Suppressor macrophage treated with lipopolysaccharide for 4 hours (primary cell): ENCODE data around the gene TMBIM1.

ENCODE experiments used
- DNase-seq: peaks from one replicate; pipeline ENCODE4 v3.0.0-alpha.2; 2020

TMBIM1 gene, protein sequence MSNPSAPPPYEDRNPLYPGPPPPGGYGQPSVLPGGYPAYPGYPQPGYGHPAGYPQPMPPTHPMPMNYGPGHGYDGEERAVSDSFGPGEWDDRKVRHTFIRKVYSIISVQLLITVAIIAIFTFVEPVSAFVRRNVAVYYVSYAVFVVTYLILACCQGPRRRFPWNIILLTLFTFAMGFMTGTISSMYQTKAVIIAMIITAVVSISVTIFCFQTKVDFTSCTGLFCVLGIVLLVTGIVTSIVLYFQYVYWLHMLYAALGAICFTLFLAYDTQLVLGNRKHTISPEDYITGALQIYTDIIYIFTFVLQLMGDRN

GRCh38 chr2:218292048-218293014 is at the start of gene TMBIM1:
TMBIM1 (minus strand) TSS chr2:218292503; CDS start chr2:218282141, 10,362 bp downstream.
- DNase-seq: peak; percentile 93

DNA sequence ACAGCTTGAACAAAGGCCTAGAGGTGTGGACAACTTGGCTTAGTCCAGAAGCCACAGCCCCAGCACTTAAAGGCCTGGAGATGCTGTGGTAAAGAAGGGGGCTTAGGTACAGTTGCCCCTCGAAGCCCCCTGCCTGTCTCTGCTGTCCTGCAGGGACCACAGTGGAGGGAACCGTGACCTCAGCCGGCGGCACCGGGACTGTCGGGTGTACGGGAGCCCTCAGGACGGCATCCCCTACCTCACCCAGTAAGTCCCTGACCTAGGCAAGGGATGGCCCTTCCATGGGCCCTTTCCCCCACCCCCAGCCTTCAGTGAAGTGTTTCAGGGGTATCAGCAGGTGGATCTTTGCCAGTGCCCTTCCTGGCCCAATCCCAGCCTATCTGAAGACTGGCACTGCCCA is 49.1 kb upstream of the TMBIM1 start:
- DNase-seq: no peak

DNA sequence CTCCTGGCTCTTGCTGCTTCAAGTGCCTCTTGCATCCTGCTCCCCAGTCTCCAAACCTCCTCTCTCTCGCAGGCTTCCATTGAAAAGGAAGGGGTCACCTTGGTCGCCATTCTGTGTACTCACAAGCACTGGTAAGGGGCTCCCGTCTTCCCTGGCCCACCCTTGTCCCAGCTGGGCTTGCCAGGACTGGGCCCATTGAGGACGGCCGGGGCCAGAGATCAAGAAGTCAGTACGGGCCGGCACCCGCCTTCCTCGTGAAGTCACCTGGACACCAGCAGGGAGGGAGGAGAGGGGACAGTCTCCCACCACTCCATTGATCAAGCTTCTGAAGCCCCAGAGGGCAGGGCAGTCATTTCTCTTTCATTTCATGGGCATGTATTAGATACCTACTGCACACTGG is 48.4 kb upstream of the TMBIM1 start:
- DNase-seq: no peak

DNA sequence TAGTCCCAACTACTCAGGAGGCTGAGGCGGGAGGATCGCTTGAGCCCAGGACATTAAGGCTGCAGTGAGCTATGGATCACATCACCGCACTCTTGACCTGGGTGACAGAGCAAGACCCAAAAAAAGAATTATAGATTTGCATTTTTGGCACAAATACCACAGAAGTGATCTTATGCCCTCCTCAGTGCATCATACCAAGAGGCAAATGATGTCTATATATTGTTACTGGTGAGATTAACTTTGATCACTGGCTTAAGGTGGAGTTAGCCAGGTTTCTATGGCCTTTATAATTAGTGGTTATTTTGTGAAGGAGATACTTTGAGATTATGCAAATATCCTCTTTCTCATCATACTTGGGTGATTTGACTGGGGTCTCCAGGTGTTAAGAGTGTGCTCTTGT is 42.2 kb upstream of the TMBIM1 start:
- no peak for DNase-seq

- peak; percentile 87 for DNase-seq
Measured at GRCh38 chr2:218332920-218333645, 40.8 kb upstream of the TMBIM1 start.

- DNase-seq: peak; percentile 25
Measured at GRCh38 chr2:218332288-218332687, 40.0 kb upstream of the TMBIM1 start.

- DNase-seq: peak; percentile 95
Measured at GRCh38 chr2:218331745-218332144, 39.4 kb upstream of the TMBIM1 start.

- peak; percentile 53 for DNase-seq
Measured at GRCh38 chr2:218329826-218330593, 37.7 kb upstream of the TMBIM1 start.

- peak; percentile 66 for DNase-seq
Measured at GRCh38 chr2:218329027-218329825, 36.9 kb upstream of the TMBIM1 start.

DNA sequence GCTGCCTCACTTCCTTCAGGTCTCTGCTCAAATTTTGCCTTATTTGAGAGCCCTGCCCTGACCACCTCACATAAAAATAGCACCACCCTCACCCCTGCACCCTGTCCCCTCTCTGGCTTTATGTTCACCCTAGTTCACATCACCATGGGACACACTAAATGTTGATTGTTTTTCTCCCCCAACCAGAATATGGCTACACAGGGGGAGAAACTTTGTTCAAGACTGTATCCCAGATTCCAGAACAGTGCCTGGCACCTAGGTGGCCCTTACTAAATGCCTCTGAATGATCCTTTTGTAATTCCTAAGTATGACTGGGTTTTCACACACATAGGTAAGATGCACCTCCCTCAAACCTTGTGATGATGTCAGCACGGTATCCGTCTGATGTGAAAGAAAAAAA is 36.0 kb upstream of the TMBIM1 start:
- DNase-seq: no peak

DNA sequence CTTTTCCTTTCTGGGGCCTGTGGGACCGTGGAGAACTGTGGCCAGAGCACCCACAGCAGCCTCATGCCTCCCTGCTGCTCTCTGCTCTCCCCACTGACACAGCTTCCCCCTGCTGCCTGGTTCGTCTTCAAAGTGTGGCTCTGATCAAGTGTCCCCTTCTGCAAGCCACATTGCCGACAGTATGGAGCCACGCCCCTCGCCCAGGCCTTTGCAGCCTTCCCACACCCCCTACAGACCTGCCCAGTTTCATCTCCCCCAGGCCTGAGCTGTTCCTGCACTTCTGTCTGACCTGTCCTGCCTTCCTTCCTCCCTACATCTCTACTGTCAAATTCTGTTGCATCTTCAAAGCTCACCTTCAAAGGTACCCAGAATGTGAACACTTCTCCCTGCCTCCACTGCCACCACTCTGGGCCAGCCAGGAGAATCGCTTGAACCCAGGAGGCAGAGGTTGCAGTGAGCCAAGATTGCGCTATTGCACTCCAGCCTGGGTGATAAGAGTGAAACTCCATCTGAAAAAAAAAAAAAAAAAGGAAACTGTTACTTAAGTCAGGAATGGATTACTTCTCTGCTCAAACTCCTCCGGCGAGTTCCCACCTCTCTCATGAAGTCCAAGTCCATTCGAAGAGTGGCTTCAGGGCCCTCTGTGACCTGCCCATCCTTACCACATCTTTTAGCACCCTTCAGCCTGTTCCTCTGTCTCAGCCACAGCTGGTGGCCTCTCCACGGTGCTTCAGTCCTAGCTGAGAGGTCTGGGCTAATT is 35.3 kb upstream of the TMBIM1 start:
- DNase-seq: peak; percentile 43

DNA sequence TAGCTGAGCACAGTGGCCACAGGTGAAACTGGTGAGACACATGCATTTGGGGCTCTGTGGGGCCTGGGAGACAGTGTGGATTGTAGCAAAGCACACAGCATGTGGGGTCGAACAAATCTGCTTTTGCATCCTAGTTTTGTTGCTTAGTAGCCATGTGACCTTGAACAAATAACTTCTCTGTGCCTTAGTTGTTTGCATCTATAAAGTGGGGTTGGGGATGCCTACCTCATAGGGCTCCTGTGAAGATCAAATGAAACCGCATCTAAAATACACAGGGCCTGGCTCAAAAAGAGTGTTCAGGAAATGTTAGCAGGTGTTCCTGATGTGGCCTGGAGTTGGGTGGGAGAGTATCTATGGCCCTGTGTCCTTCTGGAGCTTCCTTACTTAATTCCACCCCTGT is 34.0 kb upstream of the TMBIM1 start:
- DNase-seq: no peak

GRCh38 chr2:218325566-218326160 is 33.4 kb upstream of the TMBIM1 start:
- DNase-seq: no peak

DNA sequence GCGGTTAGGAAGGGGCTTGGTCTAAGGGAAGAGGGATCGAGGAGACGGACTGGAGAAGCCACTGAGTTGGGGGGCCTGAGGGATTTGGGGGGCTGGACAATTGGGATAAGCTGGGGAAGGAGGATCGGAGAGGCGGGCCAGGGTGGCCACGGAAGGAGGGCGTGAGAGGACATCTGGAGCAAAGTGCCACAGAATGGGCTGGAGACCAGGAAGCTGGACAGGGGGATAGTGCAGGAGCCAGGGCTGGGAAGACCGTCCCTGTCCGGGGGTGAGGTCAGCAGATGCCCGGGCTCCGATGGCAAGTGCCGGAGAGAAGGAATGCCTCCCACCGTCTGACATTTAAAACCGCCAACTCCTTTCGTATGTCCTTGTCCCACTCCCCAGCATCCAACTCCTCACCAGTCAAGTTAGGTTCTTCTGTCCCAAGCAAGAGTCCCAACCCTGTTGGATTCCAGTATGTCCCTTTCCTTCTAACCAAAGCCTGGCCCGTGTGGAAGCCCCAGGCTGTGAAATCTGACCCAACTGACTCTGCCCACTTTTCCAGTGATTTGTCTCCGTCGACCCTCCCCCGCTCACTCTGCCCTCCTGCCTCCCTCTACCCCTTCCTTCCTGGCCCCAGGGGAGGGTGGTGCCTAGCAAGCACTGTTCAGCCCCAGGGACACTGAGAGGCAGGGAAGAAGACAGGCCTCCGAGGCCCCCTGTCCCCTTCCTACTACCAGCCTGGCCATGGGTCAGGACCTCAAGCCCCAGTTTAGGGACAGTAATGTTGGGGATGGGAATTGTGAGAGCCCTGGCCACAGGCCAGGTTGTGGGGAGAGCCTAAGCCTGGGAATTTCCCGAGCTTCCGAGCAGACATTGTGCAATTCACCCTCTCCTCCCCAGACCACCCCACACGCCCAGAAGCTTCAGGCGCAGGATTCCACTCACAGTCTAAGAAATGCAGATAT is 31.5 kb upstream of the TMBIM1 start:
- DNase-seq: peak; percentile 85

- peak; percentile 86 for DNase-seq
Measured at GRCh38 chr2:218322768-218323525, 30.6 kb upstream of the TMBIM1 start.

DNA sequence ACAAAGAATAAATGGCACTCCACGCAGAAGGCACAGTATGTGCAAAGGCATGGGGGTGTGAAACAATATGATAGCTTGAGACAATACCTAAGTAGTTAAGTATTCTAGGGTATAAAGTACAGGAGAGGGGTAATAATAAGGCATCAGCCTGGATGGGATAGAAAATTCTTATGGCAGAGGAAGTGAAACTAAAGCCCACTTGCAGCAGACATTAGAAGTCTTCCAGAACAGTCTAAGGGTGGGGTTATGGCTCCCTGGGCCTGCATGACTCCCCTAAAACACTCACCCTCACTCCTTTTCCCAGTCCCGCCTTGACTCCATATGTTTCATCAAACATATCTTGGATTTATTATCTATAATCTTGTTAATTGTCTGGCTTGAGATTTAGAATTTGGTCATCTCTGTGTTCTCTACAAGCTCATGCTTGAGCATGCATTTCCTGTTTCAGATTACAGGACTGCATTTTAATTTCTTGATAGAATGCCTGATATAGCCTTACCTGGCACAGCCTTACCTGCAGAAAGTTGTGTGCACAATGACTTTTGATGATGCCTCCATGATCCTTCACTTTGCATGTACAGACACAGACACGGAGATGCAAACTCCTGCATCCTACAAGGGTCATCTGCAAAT is 28.5 kb upstream of the TMBIM1 start:
- DNase-seq: peak; percentile 36

GRCh38 chr2:218319813-218320365 is 27.6 kb upstream of the TMBIM1 start:
- DNase-seq: peak; percentile 20

DNA sequence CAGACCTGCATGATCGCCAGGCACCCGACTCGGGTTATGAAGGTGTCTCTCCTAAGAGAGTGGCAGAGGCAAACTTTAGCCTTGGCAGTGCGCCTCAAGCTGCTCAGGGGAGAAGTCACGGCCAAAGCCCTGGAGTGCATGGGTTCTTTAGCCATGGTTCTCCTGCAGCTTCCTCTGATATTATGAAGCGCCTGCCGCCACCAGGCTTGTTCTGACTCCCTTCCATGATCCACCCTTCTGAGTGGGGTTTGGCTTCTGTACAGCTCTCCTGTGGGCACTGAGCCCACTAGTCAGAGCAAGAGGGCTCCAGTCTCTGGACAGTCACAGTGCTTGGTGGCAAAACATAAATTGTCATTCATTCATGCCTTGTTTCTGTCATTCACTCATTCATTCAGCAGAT is 25.9 kb upstream of the TMBIM1 start:
- no peak for DNase-seq
